Tibial artery (tissue), 4 donors: Measurements from ENCODE around the gene CDH20.

Experiments used
- DNase-seq, 2 donors: peaks; one replicate each; pipeline ENCODE4 v3.0.0-alpha.2; 2019
- H3K27ac ChIP-seq, 2 donors: fragments of 200-600 bp; sonication (generic) in 1 of 2; 1 replicate in 1 of 2; 2 replicates in 1 of 2; pipeline ENCODE4 v1.5.1; 2018 to 2019; ENCODE audit warnings: mild to moderate bottlenecking in 1 of 2
- H3K27me3 ChIP-seq, 2 donors: fragments of 200-600 bp; sonication (generic) in 1 of 2; one replicate each; pipeline versions ENCODE4 v1.5.1 to v1.6.0; 2016 to 2019
- H3K36me3 ChIP-seq, 3 donors: fragments of 200-600 bp; sonication (generic) in 2 of 3; one replicate each; pipeline ENCODE4 v1.5.1; 2016 to 2019; ENCODE audit warnings: mild to moderate bottlenecking in 2 of 3
- H3K4me1 ChIP-seq, 4 donors: fragments of 200-600 bp; sonication (generic) in 2 of 4; 1 replicate in 3 of 4; 2 replicates in 1 of 4; pipeline ENCODE4 v1.5.1; 2016 to 2019
- H3K4me3 ChIP-seq, 2 donors: fragments of 200-600 bp; sonication (generic) in 1 of 2; 1 replicate in 1 of 2; 2 replicates in 1 of 2; pipeline ENCODE4 v1.5.1; 2018 to 2019; ENCODE audit warnings: mild to moderate bottlenecking in 2 of 2
- H3K9me3 ChIP-seq, 3 donors: fragments of 200-600 bp; sonication (generic) in 1 of 3; one replicate each; pipeline ENCODE4 v1.5.1; 2016 to 2019
- intact Hi-C: fragments of 100-400 bp; cut with DNase I; formaldehyde crosslinking; loops from one replicate; pipeline ENCODE4 v1.15.0; 2023; ENCODE audit warnings: low total_unique reads
- TF ChIP-seq, protein P1 (sequence below), 2 experiments: fragments of 200-600 bp in 1 of 2; fragments of 450-650 bp in 1 of 2; IDR thresholded peaks; one replicate each; pipeline ENCODE4 v1.5.1; 2017 to 2019; ENCODE audit warnings: antibody characterized with exemption in 2 of 2, mild to moderate bottlenecking in 1 of 2, moderate library complexity in 1 of 2

CDH20 gene

DNA sequence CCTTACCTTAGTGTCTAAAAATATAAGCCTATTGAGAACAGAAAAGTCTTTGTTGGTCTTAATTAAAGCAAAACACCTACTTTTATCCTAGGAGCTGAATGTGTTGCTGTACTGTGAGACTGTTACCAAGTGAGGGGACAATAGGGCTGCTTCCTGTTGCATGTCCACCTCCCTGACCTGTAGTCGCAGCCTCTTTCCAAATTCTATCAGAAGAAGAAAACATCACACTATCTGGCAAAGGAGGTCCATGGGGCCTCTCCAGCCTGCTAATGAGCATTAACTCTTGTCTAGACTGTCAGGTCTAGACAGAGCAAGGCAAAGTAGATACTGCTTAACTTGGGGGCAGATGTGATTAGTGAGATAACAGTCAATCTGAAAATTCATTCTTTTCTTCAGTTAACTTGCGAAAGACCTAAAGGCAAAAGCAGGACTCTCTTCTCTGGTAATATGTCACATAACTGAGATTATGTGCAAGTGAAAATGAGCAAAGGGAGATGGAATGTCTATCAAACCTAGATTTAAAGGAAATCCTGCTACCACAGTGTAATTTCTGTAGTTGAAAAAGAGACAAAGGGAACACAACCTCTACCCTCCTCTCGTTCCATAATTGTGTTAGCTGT lies 66.9 kb downstream of the CDH20 start:
- Histone ChIP-seq H3K27me3 (no peaks in the 10 kb centered on the region), H3K9me3 (no peaks in the 10 kb centered on the region), H3K4me1 (no peaks in the 10 kb centered on the region), H3K36me3 (no peaks in the 10 kb centered on the region), H3K4me3 (no peak overlapping the region), H3K27ac (no peak overlapping the region)
- intact Hi-C loops, result no loop called here
- no peak for DNase-seq
- TF ChIP-seq, protein P1, sequence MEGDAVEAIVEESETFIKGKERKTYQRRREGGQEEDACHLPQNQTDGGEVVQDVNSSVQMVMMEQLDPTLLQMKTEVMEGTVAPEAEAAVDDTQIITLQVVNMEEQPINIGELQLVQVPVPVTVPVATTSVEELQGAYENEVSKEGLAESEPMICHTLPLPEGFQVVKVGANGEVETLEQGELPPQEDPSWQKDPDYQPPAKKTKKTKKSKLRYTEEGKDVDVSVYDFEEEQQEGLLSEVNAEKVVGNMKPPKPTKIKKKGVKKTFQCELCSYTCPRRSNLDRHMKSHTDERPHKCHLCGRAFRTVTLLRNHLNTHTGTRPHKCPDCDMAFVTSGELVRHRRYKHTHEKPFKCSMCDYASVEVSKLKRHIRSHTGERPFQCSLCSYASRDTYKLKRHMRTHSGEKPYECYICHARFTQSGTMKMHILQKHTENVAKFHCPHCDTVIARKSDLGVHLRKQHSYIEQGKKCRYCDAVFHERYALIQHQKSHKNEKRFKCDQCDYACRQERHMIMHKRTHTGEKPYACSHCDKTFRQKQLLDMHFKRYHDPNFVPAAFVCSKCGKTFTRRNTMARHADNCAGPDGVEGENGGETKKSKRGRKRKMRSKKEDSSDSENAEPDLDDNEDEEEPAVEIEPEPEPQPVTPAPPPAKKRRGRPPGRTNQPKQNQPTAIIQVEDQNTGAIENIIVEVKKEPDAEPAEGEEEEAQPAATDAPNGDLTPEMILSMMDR (IDR thresholded peaks at IDR 0.05), result no peak

DNA sequence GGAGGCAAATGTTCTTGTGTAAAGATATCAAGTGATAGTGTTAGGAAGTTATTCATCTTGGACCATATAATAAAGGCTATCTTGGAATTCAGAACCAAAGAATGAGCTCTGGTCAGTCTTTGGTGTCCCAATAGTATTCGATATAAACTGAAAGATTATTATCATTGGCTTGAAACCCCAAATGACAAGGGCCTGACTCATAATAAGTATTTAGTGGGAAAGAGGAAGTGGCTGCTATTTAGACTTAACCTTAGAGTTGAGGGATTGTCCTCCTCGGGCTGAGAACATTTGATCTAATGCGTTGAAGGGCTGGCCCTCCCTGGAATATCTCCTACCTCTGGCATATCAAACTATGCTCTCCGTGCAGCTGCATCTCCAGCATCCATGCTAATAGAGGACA lies 67.5 kb downstream of the CDH20 start:
- TF ChIP-seq, protein P1 (IDR thresholded peaks at IDR 0.05), result no peak
- no peak overlapping the region for H3K4me3 ChIP-seq

DNA sequence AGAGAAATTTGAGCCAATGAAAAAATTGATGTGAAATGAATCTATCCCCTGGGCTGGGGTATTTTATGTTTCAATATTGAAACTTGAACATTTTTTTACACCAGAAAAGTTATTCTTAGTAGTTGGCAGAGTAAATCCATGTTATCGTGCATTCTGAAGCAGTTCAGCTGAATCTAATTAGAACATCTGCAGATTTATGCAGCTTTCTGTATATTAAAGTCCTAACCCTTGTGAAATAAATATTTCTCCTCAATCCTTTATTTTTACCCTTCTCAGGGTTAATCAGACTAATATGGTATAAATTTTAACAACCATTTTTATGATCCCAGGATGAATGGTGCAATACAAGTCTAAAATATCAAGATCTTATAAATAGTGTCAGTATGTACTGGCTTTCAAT lies 69.5 kb downstream of the CDH20 start:
- no peaks in the 10 kb centered on the region for H3K27me3 ChIP-seq
- no peak for DNase-seq
- H3K27ac ChIP-seq, result no peak overlapping the region
- TF ChIP-seq, protein P1 (IDR thresholded peaks at IDR 0.05), result no peak
- no peaks in the 10 kb centered on the region for H3K9me3 ChIP-seq
- H3K36me3 ChIP-seq, result no peaks in the 10 kb centered on the region
- intact Hi-C loops, result no loop called here
- no peaks in the 10 kb centered on the region for H3K4me1 ChIP-seq
- H3K4me3 ChIP-seq, result no peak overlapping the region

More for the DNA sequence above, 67.5 kb downstream of the CDH20 start:
- Histone ChIP-seq H3K36me3 (no peaks in the 10 kb centered on the region), H3K27ac (no peak overlapping the region), H3K27me3 (no peaks in the 10 kb centered on the region), H3K9me3 (no peaks in the 10 kb centered on the region), H3K4me1 (no peaks in the 10 kb centered on the region)
- intact Hi-C loops, result no loop called here
- DNase-seq, result no peak

DNA sequence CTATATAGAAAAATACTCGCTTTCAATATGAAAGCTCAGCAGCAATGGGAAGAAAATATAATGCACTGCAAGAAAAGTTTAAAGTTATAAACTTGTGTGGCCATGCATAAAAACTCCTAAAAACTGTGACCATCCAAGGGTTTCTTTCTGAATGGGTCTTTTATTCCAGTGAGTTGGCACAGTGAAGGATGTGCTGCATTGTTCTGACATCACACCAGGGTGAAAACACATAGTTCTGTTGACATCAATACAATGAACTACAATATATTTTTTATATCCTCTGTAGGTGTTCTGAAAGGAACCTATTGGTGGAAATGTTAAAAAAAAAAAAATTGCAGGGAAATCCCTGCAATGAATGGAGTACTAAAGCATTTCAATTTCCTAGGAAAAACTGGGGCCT lies 80.2 kb downstream of the CDH20 start:
- TF ChIP-seq, protein P1 (IDR thresholded peaks at IDR 0.05), result no peak
- H3K36me3 ChIP-seq, result no peaks in the 10 kb centered on the region
- intact Hi-C loops, result no loop called here
- no peaks in the 10 kb centered on the region for H3K27me3 ChIP-seq
- no peak overlapping the region for H3K4me3 ChIP-seq
- no peaks in the 10 kb centered on the region for H3K9me3 ChIP-seq
- H3K27ac ChIP-seq, result no peak overlapping the region
- no peak for DNase-seq
- no peaks in the 10 kb centered on the region for H3K4me1 ChIP-seq

DNA sequence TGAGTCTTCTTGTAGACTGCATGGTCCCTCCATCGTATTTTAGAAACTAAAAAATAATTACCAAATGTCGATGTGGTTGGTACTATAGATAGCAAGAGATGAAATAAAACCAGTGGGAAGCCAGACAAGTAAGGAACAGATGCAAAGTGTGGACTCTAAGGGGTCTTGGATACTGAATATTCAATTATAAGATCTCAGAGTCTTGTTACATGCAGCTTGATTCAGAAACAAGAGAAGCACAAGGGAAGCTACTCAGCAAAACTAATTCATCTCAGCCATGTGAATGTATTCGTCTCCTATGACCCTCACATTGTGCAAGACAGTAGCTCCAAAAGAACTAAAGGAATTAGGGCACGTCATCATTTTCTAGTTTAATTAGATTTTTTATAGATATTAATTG lies 80.9 kb downstream of the CDH20 start:
- intact Hi-C loops, result no loop called here
- Histone ChIP-seq H3K4me1 (no peaks in the 10 kb centered on the region), H3K4me3 (no peak overlapping the region), H3K27me3 (no peaks in the 10 kb centered on the region), H3K9me3 (no peaks in the 10 kb centered on the region), H3K27ac (no peak overlapping the region), H3K36me3 (no peaks in the 10 kb centered on the region)
- TF ChIP-seq, protein P1 (IDR thresholded peaks at IDR 0.05), result no peak
- DNase-seq, result no peak

DNA sequence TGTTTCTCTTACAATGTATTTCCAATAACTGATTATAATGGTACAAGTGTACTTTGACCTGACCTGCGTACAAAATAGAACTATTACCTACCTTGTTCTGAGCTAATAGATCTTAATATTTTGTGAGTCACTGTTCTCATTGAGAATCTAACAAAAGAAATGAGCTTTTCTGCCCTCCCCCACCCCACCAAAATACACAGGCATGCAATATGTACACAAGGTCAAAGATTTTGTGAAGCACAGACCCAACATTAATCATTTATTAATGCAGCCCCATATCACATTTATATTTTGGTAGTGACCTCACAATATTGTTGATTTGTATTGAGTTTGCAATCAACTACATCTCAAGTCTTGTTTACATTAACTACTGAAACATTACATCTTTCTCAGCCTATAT lies 86.5 kb downstream of the CDH20 start:
- H3K27ac ChIP-seq, result no peak overlapping the region
- no peaks in the 10 kb centered on the region for H3K4me1 ChIP-seq
- TF ChIP-seq, protein P1 (IDR thresholded peaks at IDR 0.05), result no peak
- H3K9me3 ChIP-seq, result no peaks in the 10 kb centered on the region
- no peaks in the 10 kb centered on the region for H3K27me3 ChIP-seq
- no peaks in the 10 kb centered on the region for H3K36me3 ChIP-seq
- DNase-seq, result no peak
- intact Hi-C loops, result no loop called here
- H3K4me3 ChIP-seq, result no peak overlapping the region
